ENCODE data around the gene SLC29A3.

The SLC29A3 gene

GRCh38 chr10:71344154-71344925 lies 25.3 kb downstream of the SLC29A3 start:
- ChIA-PET POLR2A (no interaction called here), CTCF (interaction anchor here (0.7 to 1.5 kb wide), 7 partner anchors 12 to 41 kb away, joined by 3 to 6 read pairs (median 4); no protein-coding TSS in a partner anchor)
- no peak for DNase-seq (ENCODE audit: low read depth, low spot score)
- no peak overlapping the region for H3K4me3 ChIP-seq (ENCODE audit: low read depth, low read length)
- no peak for TF ChIP-seq CTCF (IDR thresholded peaks at IDR 0.05; ENCODE audit: insufficient read depth, low read length, missing control alignments)

- DNase-seq (ENCODE audit: low read depth, low spot score): no peak
- no peak for TF ChIP-seq CTCF (IDR thresholded peaks at IDR 0.05; ENCODE audit: insufficient read depth, low read length, missing control alignments)
- CTCF ChIA-PET: interaction anchor here (1.3 kb wide), 3 partner anchors 13 to 40 kb away, joined by 3 to 4 read pairs (median 4); no protein-coding TSS in a partner anchor
- POLR2A ChIA-PET: no interaction called here
- no peak overlapping the region for H3K4me3 ChIP-seq (ENCODE audit: low read depth, low read length)
Observed at GRCh38 chr10:71344993-71345480, 26.0 kb downstream of the SLC29A3 start.

GRCh38 chr10:71345694-71346093 lies 26.6 kb downstream of the SLC29A3 start:
- POLR2A ChIA-PET: no interaction called here
- CTCF ChIA-PET: interaction anchor here (1.3 kb wide), 1 partner anchor 13 kb away, joined by 4 read pairs; no protein-coding TSS in a partner anchor
- TF ChIP-seq CTCF (IDR thresholded peaks at IDR 0.05; ENCODE audit: insufficient read depth, low read length, missing control alignments): no peak
- DNase-seq (ENCODE audit: low read depth, low spot score): no peak
- H3K4me3 ChIP-seq (ENCODE audit: low read depth, low read length): no peak overlapping the region

GRCh38 chr10:71346731-71347130 lies 27.7 kb downstream of the SLC29A3 start:
- DNase-seq (ENCODE audit: low read depth, low spot score): no peak
- H3K4me3 ChIP-seq (ENCODE audit: low read depth, low read length): no peak overlapping the region
- ChIA-PET POLR2A (no interaction called here), CTCF (interaction anchor here (0.8 kb wide), 1 partner anchor 224 kb away, joined by 6 read pairs; no protein-coding TSS in a partner anchor)
- TF ChIP-seq CTCF (IDR thresholded peaks at IDR 0.05; ENCODE audit: insufficient read depth, low read length, missing control alignments): no peak

GRCh38 chr10:71347587-71348395 lies 28.7 kb downstream of the SLC29A3 start:
- no peak overlapping the region for H3K4me3 ChIP-seq (ENCODE audit: low read depth, low read length)
- DNase-seq (ENCODE audit: low read depth, low spot score): no peak
- ChIA-PET CTCF (interaction anchor here (1.5 to 1.6 kb wide), 2 partner anchors 10 to 33 kb away, joined by 3 to 4 read pairs; no protein-coding TSS in a partner anchor), POLR2A (no interaction called here)
- no peak for TF ChIP-seq CTCF (IDR thresholded peaks at IDR 0.05; ENCODE audit: insufficient read depth, low read length, missing control alignments)

- ChIA-PET POLR2A (no interaction called here), CTCF (interaction anchor here (1.3 to 1.6 kb wide), 3 partner anchors 9 to 221 kb away, joined by 3 to 4 read pairs (median 3); no protein-coding TSS in a partner anchor)
- no peak overlapping the region for H3K4me3 ChIP-seq (ENCODE audit: low read depth, low read length)
- no peak for TF ChIP-seq CTCF (IDR thresholded peaks at IDR 0.05; ENCODE audit: insufficient read depth, low read length, missing control alignments)
- DNase-seq (ENCODE audit: low read depth, low spot score): no peak
Observed at GRCh38 chr10:71348850-71349249, 29.8 kb downstream of the SLC29A3 start.

Data from AG04449 (cell line).